NCI-H1105 (cell line): ENCODE data around the gene GBP7.

Experiments used
- DNase-seq: peaks from one replicate; lab custom pipeline; 2025; lab: John Stamatoyannopoulos, UW

GBP7 gene

DNA sequence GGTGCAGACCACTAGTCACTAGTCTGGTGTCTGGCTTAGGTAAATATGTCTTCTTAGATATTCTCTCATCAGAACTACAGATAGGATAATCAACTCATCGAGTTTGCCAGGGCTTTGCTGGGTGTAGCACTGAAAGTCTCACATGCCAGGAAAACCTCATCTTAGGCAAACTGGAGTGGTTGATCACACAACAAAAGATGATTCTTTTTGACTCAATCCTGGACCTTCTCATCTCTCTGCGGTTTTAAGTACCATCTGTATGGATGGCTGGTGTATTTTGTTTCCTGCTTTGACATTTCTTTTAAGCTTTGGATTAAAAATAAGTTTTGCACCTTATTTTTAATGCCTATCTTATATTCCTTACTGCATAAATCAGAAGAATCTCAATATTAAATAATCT is 61.1 kb downstream of the GBP7 start:
- DNase-seq = no peak

DNA sequence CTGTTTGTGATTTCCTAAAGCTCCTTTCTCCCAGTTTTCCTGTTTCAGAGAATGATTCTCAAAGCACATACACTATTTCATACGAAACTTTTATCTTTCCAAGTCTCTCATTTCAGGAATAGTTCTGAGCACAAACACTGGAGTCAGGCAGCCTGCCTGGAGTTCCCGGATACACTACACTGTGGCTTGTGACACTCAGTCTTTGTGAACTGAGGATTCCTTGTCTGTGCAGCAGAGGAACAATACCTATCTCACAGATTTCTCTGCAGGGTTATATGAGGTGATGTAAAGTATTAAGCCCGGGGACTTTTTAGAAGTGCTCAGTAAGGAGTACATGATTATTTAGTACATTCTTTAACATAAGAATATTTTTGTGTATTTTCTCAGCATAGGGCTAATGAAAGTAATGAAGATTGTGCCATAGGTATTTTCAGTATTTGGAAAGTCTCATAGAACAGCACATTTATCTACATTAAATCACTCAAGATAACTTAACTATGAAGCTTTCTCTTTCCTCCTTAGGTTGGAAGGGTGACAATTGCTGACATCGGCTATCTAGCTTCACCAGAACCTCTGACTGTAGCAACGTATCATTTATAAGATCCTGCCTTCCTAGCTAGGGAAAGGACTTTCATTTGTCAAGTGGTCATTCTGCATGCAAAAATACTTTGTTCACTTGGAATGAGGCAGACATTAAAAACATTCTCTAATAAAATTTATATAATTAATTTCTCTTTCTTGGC is 62.8 kb downstream of the GBP7 start:
- DNase-seq = no peak

DNA sequence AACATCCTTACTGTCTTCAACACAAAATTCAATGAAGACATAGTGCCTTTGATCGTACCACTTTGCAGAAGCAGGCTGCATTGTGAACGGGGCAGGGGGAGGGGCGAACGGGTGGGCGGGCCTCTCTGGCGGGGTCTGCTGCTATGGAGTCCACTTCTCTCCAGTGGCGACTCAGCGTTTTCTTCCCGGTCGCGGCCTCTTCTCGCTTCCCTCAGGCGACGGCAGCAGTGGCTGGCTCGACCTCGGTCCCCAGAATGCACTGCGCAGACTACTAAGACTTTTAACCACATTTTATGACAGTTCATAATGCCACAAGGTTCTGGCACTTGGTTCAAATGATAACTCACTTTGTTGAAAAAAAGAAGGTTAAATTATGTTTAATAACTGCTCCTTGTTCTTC is 71.1 kb downstream of the GBP7 start:
- DNase-seq = no peak

DNA sequence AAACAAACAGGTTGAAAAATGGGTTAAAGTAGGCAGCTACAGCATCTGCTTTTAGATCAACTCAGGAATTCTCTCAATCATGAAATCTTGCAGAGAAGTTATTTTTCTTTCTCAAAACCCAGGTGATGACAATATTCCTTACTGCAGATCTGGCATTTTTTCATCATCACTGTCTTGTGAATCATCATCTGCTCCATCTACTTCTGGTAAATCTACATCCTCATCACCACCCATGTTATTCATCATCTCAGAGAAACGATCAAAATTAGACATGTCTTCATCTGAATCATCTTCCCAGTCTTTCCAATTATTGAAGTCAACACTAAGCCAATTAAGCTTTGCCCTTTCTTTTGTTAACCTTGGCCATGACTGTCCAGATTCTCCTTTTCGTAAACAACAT is 71.7 kb downstream of the GBP7 start:
- DNase-seq = no peak

DNA sequence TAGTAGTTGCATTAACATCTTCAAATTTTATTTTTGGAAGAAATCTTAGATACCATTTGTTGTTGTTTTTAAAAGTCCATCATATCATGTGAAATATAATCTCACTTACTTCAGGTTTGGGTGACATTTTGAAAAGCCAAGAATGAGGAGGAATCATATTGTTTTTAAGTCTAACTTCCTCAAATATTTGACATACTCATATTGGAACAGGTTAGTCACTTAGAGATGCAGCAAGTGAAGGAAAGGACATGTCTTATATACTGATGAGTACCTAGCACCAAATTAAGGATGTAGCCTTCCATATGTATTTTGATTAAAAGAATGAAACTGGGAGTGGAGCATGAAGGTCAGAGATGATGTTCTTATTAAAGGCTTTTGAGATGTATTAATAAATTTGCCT is 73.8 kb downstream of the GBP7 start:
- DNase-seq = no peak

DNA sequence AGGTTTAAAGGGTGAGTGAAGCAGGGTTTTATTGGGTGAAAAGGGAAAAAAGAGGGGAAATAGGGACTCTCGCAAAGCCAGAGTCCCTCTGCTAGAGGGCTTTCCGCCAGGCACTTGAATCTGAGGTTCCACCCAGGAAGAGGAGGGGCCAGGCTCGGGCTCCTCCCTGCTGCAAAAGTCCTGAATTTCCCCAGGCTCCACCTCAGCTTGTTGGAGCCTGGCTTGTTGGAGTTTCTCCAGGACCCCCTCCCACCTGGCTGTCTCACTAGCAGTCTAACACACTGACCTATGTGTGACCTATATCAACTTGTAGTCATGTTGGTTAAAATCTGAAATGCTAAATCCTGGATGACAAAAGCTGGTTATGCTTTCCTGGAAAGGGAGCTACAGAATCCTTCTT is 75.4 kb downstream of the GBP7 start:
- no peak for DNase-seq

DNA sequence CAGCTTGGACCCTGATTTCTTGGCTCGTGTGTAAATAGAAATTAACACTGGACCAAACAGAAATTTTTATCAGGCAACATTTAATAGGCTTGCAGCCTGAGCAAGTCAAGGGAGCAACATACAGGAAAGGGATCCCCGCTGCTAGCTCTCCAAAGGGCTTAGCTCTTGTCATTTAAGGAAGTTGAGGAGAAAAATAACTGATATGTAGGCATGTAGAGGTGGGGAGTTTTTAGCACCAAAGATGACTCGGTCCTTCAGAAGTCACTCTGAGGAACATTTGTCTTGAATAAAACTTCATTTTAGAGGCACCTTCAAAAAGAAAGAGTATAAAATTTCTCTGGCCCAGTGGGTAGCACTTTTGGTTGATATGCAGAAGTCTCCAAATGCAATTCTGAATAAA is 76.9 kb downstream of the GBP7 start:
- no peak for DNase-seq

DNA sequence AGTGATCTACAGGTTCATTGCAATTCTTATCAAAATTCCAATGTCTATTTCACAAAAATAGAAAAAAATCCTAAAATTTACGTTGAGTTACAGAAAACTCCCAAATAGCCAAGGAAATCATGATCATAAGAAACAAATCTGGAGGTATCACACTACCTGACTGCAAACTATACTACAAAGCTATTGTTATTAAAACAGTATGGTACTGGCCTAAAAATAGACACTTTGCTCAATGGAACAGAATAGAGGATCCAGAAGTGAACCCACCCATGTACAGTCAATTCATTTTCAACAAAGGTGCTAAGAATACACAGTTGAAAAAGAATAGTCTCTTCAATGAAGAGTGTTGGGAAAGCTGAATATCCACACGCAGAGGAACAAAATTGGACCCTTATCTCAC is 80.1 kb downstream of the GBP7 start:
- no peak for DNase-seq

DNA sequence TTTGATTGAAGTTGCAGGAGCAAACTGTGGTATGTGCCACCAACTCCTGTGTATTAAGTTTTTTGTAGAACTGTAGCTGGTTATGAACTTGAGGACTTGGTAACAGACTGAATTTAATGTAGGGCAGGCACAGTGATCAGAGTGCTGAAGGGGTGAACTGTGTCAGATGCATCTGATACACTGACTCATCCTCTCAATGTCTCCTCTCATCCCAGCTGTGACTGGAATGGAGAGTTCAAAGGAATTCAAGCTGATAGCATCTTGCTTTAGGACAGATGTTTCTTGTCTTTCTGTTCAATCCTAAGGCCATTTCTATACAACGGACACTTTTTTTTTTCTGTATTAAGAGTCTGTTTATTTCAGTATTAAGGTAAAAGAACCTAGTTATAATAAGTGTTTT is 85.8 kb downstream of the GBP7 start:
- no peak for DNase-seq

DNA sequence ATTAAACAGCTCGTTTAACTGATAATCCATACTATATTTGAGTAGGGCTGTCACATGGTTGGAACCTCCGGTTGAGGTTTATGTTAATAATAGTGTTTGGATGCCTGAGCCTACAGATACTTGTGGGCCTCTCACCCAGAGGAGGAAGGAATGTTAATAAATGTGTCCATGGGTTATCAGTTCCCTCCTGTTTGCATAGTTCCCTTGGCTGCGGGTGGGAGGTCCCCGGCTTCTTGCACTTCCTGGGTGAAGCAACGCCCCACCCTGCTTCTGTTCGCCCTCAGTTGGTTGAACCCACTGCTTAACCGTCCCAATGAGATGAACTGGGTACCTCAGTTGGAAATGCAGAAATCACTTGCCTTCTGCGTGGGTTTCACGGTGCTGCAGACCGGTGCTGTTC is 87.2 kb downstream of the GBP7 start:
- DNase-seq = no peak

DNA sequence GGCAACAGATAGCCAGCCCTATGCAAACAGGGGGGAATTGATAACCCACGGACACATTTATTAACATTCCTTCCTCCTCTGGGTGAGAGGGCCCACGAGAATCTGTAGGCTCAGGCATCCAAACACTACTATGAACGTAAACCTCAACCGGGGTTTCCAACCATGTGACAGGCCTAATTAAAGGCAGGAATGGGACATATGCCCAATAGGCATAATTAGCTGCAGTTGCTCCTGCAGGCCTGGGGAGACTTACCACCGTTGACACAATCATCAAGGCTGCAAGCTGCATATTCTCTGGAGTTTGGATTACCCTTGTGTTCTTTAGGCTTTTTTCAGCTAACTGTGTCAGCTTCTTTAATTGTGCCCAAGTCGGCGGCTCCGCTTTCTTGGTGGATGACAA is 88.6 kb downstream of the GBP7 start:
- no peak for DNase-seq

DNA sequence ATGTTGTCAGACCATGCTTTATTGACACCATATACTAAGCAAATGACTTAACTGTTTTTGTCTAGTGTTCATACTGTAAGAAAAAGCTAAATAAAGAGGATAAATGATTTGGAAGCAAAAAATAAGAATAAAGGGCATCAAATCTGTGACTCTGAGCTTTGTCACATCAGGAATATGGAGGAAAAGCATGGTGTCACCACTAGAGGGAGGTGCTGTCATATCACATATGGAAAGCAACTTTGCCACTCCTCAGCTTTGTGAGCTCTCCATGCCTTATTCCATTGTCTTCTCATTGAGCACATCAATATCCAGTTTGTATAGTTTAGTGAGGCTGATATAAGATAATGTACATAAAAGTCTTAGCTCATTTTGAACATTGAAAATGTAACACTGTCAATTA is 90.0 kb downstream of the GBP7 start:
- DNase-seq = no peak
